Stimulated activated CD8-positive, alpha-beta memory T cell treated with anti-CD3 and anti-CD28 coated beads, Interleukin-4, amount 100 ng/mL, for 48 hours (primary cell): Measurements from ENCODE around the gene KLHDC9.

Experiments used
- DNase-seq: peaks from one replicate; pipeline ENCODE4 v3.0.0-alpha.2; 2020

KLHDC9 gene

GRCh38 chr1:161077426-161077825 is 20.7 kb upstream of the KLHDC9 start:
- DNase-seq: no peak

- no peak for DNase-seq
Observed at GRCh38 chr1:161079436-161080110, 18.6 kb upstream of the KLHDC9 start.

DNA sequence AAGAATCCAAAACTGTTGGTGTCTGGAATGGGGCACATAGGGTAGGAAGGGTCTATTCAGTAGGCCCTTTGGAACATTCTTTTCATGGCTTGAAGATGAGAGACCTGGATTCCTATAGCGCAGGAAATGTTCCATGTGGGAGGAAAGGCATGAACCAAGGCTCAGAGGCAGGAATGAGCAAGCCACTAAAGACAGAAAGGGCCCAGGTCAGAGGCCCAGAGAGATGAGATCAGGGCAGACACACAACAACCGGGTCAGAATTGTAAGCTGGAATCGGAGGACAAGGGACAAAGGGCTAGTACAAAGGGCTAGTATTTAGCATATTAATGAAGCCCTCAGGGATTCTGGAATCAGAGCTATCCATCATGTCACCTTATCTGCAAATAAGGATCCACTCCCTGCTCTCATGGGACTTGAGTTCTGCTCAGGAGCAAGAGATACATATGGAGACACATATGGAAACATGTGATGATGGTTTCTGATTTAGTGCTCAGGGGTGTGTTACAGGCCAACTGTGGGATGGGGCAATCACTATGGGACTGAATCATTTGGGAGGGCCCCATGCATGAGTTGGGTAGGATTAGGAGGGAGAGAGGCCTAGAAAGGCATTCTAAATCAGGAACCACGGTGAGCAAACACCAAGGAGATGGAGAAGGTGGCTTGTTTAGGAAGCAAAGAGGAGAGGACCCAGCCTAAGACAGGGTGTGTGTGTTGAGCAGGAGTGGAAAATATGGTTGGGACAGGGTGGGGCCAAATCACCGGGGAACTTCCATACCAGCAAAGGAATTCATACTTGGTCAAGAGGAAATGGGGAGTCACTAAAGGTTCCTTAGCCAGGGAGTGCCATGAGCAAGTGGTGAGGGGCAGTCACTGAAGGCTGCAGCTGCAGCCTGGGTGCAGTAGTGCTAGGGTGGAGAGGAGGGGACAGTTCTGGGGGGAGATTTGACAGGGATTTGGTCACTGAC is 17.4 kb upstream of the KLHDC9 start:
- no peak for DNase-seq

DNA sequence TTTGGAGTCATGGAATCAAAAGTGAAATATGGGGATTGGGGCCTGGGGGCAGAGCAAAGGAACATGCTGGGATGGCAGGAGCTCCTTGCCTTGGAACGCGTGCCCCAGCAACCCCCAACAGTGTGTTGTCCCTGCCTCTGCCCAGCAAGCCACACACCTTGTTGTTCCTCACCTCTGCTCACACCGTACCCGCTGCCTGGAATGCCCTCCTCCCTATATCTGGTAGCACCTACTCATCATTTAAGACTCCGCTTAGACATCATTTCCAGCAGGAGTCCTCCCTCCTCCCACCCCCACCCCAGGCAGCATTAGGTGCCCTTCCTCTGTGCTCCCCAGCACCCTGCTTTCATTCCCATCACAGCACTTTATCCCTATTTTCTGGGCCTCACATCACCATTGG is 16.6 kb upstream of the KLHDC9 start:
- no peak for DNase-seq

DNA sequence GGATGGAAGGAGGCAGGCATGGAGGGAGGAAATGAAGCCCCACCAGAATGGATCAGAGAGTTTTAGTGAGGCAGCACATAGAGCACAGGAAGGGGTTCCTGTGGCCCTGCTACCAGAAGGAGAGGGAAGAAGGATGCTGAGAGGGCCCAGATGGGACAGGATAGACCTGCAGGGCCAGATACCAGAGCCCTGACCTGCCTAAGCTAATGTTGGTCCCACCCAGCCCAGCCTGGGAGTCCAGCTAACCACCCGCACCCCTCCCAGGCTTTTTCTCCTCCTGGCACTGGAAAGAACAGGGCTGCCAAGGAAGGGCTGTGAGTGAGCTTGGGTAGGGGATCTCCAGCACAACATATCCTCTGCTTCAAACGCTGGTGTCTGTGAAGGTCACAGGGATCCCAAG is 15.7 kb upstream of the KLHDC9 start:
- DNase-seq: no peak

GRCh38 chr1:161082996-161083747 is 15.0 kb upstream of the KLHDC9 start:
- DNase-seq: no peak

GRCh38 chr1:161083748-161084596 is 14.2 kb upstream of the KLHDC9 start:
- DNase-seq: no peak

DNA sequence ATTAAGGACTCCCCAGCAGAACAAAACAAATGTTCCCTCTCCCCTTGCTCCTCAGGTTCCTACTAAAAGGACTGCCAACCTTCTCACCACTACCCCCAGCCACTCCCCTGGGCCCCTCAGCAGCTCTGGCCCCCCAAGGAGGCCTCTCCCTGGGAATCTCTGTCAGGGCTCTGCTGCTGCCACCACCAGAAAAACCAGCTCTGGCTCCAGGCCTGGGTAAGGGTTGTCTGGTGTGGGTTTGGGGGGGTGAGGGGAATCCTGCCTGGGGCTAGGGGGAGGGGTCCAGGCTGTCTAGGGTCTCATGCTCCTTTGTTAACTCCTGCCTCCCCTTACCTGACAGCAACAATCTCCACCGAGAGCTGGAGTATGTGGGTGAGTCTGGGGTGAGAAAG is 13.6 kb upstream of the KLHDC9 start:
- no peak for DNase-seq

DNA sequence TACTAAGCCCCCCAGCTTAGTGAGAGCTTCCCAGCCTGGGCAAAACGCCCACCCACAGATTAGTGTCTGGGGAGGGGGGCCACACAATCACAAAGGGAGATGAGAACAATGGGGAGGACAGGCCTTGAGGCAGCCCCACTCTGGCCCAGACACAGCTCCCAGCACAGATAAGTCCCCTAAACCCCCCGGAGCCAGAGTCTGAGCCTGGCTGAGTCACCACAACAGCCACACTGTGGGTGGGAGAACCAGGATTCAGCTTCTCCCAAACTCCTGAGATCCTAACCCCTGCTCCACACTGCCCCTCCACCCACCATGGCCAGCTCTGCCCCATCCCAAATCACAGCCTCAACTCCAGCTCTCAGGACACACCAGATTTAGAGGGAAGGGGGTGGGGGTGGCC is 13.0 kb upstream of the KLHDC9 start:
- DNase-seq: no peak

DNA sequence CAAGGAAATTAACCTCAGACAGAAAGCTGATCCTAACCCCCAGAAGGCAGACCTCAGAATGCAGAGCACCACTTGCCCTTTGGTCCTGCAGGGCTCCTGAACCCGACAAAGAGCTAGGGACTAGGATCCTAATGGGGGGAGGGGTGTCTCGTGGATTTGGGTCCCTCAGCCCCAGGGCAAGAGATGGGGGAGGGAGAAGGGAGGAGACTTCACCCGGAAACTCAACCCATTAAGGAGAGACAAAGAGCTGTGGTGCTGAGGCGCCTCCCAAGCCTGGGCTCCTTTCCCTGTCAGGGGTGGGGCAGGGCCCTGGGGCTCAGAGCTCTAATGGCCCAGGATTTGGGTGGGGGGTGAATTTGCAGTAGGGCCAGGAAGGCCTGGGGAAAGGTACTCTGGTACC is 11.7 kb upstream of the KLHDC9 start:
- no peak for DNase-seq

DNA sequence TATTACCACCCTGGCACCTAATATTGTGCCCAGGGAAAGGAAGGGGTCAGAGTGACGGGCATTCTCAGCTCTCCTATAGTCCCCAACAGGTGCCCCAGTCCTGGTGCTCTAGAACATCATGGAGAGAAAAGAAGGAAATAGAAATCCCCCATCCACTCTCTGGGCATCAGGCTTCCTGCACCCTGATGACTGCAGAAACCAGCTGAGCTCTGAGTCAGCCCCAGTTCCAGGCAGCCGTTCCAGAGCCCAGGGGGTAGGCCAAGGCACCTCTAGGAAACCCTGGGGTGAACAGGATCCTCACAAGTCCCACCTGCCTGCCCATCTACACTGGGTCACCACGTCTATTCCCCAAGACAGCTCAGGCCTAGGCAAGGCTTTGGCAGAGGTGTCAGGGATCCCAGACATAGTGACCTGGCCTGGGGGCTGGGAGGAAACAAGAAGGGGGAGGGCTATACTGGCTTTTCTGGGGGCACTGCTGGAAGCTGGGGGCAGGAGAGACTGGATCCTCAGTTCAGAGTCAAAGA is 9.5 kb upstream of the KLHDC9 start:
- DNase-seq: peak; percentile 25

- peak; percentile 17 for DNase-seq
Observed at GRCh38 chr1:161089251-161089924, 8.8 kb upstream of the KLHDC9 start, which contains the start of gene NECTIN4. TSS of gene NECTIN4 (minus strand) at chr1:161089558. CDS start at chr1:161089296, 262 bp downstream.

- no peak for DNase-seq
Observed at GRCh38 chr1:161089938-161090337, 8.2 kb upstream of the KLHDC9 start.

- DNase-seq: peak; percentile 14
Observed at GRCh38 chr1:161090617-161091016, 7.5 kb upstream of the KLHDC9 start.

GRCh38 chr1:161091093-161091492 is 7.1 kb upstream of the KLHDC9 start:
- peak; percentile 17 for DNase-seq

GRCh38 chr1:161091796-161092507 is 6.2 kb upstream of the KLHDC9 start:
- peak; percentile 24 for DNase-seq

- peak; percentile 62 for DNase-seq
Observed at GRCh38 chr1:161092621-161093028, 5.5 kb upstream of the KLHDC9 start.

GRCh38 chr1:161094481-161094880 is 3.7 kb upstream of the KLHDC9 start:
- peak; percentile 22 for DNase-seq

- DNase-seq: no peak
Observed at GRCh38 chr1:161095230-161095629, 2.9 kb upstream of the KLHDC9 start.

- peak; percentile 16 for DNase-seq
Observed at GRCh38 chr1:161096015-161096414, 2.1 kb upstream of the KLHDC9 start.

DNA sequence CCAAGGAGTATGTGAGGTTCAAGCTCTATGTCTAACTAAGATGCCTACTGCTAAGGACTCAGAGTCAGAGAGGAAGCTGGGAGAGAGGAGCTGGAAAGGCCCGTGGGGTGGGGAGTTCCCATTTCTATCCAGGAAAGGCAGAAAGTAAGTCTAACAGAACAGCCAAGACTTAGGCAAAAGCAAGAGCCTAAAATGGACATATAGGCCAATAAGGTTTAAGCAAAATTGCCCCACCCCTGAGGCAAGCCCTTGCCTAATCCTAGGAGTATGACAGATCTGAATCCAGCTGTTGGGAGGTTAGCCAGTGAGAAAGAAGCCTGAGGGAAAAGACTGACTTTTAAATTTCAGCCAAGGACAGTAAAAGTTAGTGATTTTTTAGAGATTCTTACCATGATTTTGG is 1.6 kb upstream of the KLHDC9 start:
- DNase-seq: peak; percentile 22
